SK-N-MC (cell line): ENCODE results near the gene DRD2.

ENCODE experiments used
- EZH2 ChIP-seq: fragments of 200-600 bp; sonication (generic); IDR thresholded peaks from one replicate; pipeline ENCODE4 v1.6.1; 2017; ENCODE audit warnings: antibody characterized with exemption
- POLR2AphosphoS5 ChIP-seq: IDR thresholded peaks from 2 replicates; pipeline ENCODE4 v1.6.1; 2012; ENCODE audit warnings: mild to moderate bottlenecking, low read depth, low read length, borderline replicate concordance

GRCh38 chr11:113365895-113366294 lies 109.3 kb downstream of the DRD2 start:
- no peak for TF ChIP-seq POLR2AphosphoS5
- no peak for TF ChIP-seq EZH2
